Lower leg skin (tissue), 4 donors: Measurements from ENCODE around the gene ZNF529. TPM values are rescaled to one million over a fixed set of nuclear protein-coding genes. Genes with fewer than 3 reads are reported as not detected.

Experiments used
- DNase-seq, 2 donors: peaks; one replicate each; pipeline ENCODE4 v3.0.0-alpha.2; 2019; ENCODE audit warnings: low spot score in 2 of 2
- H3K4me3 ChIP-seq: fragments of 200-600 bp; sonication (generic); 2 replicates; pipeline ENCODE4 v1.5.1; 2017; ENCODE audit warnings: mild to moderate bottlenecking, low read depth; ENCODE audit not compliant: poor library complexity, severe bottlenecking
- CTCF ChIP-seq, 3 donors: fragments of 450-650 bp; IDR thresholded peaks; one replicate each; pipeline ENCODE4 v1.5.1; 2016; ENCODE audit warnings: antibody characterized with exemption in 3 of 3, mild to moderate bottlenecking in 3 of 3, moderate library complexity in 2 of 3
- POLR2A ChIP-seq, 2 donors: fragments of 450-650 bp; IDR thresholded peaks; one replicate each; pipeline ENCODE4 v1.6.1; 2016 to 2017; ENCODE audit warnings: antibody characterized with exemption in 2 of 2, mild to moderate bottlenecking in 1 of 2, moderate library complexity in 1 of 2
- WGBS, 2 donors: methylation state at CpG; one replicate each; pipeline ENCODE4 v1.1.5; 2018; 5-methylcytosine and 5-hydroxymethylcytosine counted together
- intact Hi-C: fragments of 100-400 bp; cut with DNase I; formaldehyde crosslinking; loops from one replicate; pipeline ENCODE4 v1.15.0; 2023; ENCODE audit warnings: low total_unique reads
- total RNA-seq, 4 donors: library from RNA; depleted of rRNA; stranded (reverse); fragments of >200 nt; gene quantifications; one replicate each; pipeline ENCODE4 v1.1.0, GENCODE V29; 2016

ZNF529 gene
- total RNA-seq, 4 donors from 2014 or later, result 3.9 to 7.8 (median 6.7) TPM

- intact Hi-C loops, result no loop called here
- DNase-seq, result no peak
- TF ChIP-seq POLR2A (IDR thresholded peaks at IDR 0.05) (no peak), CTCF (IDR thresholded peaks at IDR 0.05) (no peak)
- H3K4me3 ChIP-seq, result no peak overlapping the region
Measured at GRCh38 chr19:36579255-36579654, 6.2 kb upstream of the ZNF529 start.

GRCh38 chr19:36577271-36577996, 4.3 kb upstream of the ZNF529 start:
- WGBS, 2 donors, result 95 to 100% methylated on average over 3 of the region's 3 CpGs
- no peak for TF ChIP-seq CTCF (IDR thresholded peaks at IDR 0.05)
- intact Hi-C loops, result no loop called here

GRCh38 chr19:36574741-36575140, 1.6 kb upstream of the ZNF529 start:
- intact Hi-C loops, result no loop called here
- H3K4me3 ChIP-seq, result no peak overlapping the region
- WGBS, 2 donors, result 53 to 65% methylated on average over 2 of the region's 2 CpGs
- no peak for DNase-seq
- TF ChIP-seq POLR2A (IDR thresholded peaks at IDR 0.05) (no peak), CTCF (IDR thresholded peaks at IDR 0.05) (no peak)

More at GRCh38 chr19:36577271-36577996, 4.3 kb upstream of the ZNF529 start:
- DNase-seq, result no peak
- H3K4me3 ChIP-seq, result no peak overlapping the region

GRCh38 chr19:36573895-36574720, 1.0 kb upstream of the ZNF529 start:
- 22 to 24% methylated on average over 18 of the region's 18 CpGs for WGBS, 2 donors
- no peak for DNase-seq

GRCh38 chr19:36572593-36573019, 486 bp downstream of the ZNF529 start:
- TF ChIP-seq POLR2A (IDR thresholded peaks at IDR 0.05), result no peak
- TF ChIP-seq CTCF (IDR thresholded peaks at IDR 0.05), result no peak
- DNase-seq, result no peak
- 0 to 1% methylated on average over 11 of the region's 11 CpGs for WGBS, 2 donors
- intact Hi-C loops, result no loop called here
- H3K4me3 ChIP-seq, result peak overlapping the region; percentile 94

More at GRCh38 chr19:36573895-36574720, 1.0 kb upstream of the ZNF529 start:
- TF ChIP-seq POLR2A (IDR thresholded peaks at IDR 0.05) (no peak), CTCF (IDR thresholded peaks at IDR 0.05) (no peak)
- peak overlapping the region; percentile 94 for H3K4me3 ChIP-seq
- intact Hi-C loops, result no loop called here
